HG02852 (cell line): ENCODE data around the gene KIAA1671.

Experiments
- ATAC-seq: cut with Tn5 transposase; IDR thresholded peaks from one replicate; pipeline ENCODE4 v1.9.1; 2021; ENCODE audit warnings: mild to moderate bottlenecking, moderate library complexity; ENCODE audit not compliant: unreplicated experiment

KIAA1671 gene

GRCh38 chr22:25084405-25085107 lies 132.0 kb downstream of the KIAA1671 start:
- no peak for ATAC-seq

DNA sequence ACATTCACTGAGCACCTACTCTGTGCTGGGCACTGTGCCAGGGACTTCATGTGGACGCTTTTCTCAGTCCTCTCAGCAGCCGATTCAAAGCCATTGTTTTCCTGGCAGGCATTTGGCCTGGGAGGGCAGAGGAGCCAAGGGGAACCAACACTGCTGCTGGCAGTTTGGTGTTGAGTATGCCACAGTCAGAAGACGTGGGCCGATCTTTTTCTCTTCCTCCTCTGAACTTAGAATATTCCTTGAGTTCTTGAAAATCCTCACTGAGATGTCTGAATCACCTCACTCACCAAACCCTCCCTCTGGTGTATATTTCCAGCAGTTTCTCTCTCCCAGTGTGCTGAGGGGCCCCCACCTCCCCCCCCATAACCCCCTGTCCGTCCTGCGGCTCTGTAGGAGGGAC lies 132.6 kb downstream of the KIAA1671 start:
- no peak for ATAC-seq

- ATAC-seq: peak; percentile 80
Observed at GRCh38 chr22:25085930-25086901, 133.7 kb downstream of the KIAA1671 start.

DNA sequence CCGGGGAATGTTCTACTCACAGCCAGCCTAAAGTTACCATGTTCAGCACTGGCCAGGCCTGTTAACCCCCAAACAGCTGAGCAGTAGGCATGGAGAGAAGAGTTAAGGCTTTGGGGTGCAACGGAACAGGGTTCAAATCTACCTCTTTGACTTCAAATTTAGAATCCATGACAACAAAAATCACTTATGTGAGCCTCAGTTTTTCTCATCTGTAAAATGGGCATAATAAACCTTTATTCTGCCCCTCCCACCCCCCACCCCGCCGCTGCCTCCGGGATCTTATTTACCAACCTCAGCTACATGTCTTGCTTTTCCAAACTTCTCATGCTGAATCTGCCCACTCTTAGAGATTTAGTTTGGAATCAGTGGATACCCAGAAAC lies 134.4 kb downstream of the KIAA1671 start:
- ATAC-seq: no peak

- no peak for ATAC-seq
Observed at GRCh38 chr22:25090225-25090890, 137.8 kb downstream of the KIAA1671 start.

- ATAC-seq: no peak
Observed at GRCh38 chr22:25091458-25091857, 138.9 kb downstream of the KIAA1671 start.

- no peak for ATAC-seq
Observed at GRCh38 chr22:25092119-25092518, 139.6 kb downstream of the KIAA1671 start.

DNA sequence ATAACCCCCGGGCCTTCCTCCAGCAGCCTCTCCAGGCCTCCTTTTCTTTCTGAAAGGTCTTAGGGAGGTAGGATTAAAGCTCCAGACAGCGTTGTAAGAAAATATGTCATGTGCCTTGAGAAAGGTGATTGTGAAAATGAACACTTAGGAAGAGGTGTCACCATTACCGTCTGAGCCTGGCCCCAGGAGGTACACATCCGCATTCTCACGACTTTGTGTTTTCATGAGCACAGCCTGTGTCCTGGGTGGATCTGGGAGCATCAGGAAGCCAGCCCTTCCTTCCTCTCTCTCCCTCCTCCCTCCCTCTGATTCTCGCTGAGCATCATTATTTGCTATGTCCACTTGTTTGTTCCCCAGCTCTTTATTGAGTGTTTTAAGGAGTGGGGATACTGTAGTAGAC lies 142.1 kb downstream of the KIAA1671 start:
- no peak for ATAC-seq

- no peak for ATAC-seq
Observed at GRCh38 chr22:25095869-25096268, 143.4 kb downstream of the KIAA1671 start.

GRCh38 chr22:25096638-25097405 lies 144.3 kb downstream of the KIAA1671 start:
- ATAC-seq: no peak

GRCh38 chr22:25098445-25099081 lies 146.0 kb downstream of the KIAA1671 start:
- no peak for ATAC-seq

GRCh38 chr22:25099202-25099601 lies 146.7 kb downstream of the KIAA1671 start:
- ATAC-seq: no peak

DNA sequence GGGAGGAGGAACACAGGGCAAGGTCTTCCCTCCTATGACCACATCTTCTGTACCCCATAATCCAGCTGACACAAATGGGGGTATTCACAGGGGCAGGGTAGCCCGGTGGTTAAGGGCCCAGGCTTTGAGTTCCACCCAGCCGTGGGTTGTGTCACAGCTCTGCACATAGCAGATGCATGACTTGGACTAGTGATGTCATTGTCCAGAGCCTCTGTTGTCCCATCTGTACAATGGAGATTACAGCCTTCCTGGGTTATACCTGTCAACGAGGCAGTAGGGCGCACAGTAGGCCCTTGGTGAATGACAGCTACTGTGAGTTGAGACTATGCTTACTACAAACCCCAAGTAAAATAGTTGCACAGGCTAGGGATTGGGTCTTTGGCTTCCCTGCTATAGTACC lies 147.9 kb downstream of the KIAA1671 start:
- no peak for ATAC-seq

GRCh38 chr22:25100948-25101347 lies 148.4 kb downstream of the KIAA1671 start:
- ATAC-seq: no peak

GRCh38 chr22:25101501-25101900 lies 149.0 kb downstream of the KIAA1671 start:
- ATAC-seq: no peak

DNA sequence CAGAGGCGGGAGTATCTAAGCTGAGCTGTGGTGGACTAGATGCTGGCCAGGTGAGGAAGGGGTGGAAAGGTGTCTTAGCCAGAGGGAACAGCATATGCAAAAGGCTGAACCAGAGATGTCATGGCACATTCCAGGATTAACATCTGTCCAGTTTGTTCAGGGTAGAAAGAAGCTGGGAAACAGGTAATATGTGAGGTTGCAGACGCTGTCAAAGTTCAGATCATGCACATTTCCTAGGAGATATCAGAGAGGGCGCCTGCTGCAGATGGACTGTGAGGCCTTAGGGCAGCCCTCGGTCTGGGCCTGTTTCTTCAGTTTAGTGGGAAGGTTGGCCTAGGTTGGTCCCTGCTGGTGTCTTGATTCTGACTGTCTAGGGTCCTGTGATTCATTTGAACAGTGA lies 149.5 kb downstream of the KIAA1671 start:
- no peak for ATAC-seq

DNA sequence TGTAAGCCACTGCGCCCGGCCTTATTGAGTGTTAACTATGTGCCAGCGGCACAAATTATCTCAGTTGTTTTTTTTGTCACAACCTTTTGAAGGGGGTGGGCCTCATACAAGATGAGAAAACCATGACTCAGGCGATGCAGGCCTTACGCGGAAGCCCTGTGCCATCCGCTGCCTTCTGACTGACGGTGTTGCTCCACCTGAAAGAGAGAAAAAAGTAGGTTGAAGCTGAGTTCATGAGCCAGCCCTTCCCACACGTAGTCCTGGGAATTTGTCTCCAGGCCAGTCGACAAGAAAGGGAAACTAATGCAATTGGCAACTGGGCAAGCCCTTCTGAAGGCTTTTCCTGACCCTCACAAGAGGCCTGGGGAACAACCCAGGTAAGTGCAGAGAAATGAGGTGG lies 150.2 kb downstream of the KIAA1671 start:
- ATAC-seq: no peak

- no peak for ATAC-seq
Observed at GRCh38 chr22:25104367-25104766, 151.9 kb downstream of the KIAA1671 start.

GRCh38 chr22:25105817-25106650 lies 153.5 kb downstream of the KIAA1671 start:
- ATAC-seq: no peak
